Mucosa of descending colon (tissue), 3 donors: ENCODE data around the gene CSRP3. TPM values are rescaled to one million over a fixed set of nuclear protein-coding genes. Genes with fewer than 3 reads are reported as not detected.

ENCODE experiments used
- ATAC-seq: fragments of 200-7000 bp; cut with Tn5 transposase; one replicate; pipeline ENCODE4 v1.9.1; 2020; ENCODE audit warnings: mild to moderate bottlenecking, moderate library complexity
- DNase-seq, 3 donors: peaks; one replicate each; pipeline ENCODE4 v3.0.0-alpha.2; 2020
- H3K36me3 ChIP-seq: fragments of 200-600 bp; one replicate; pipeline ENCODE4 v1.8.0; 2021; ENCODE audit warnings: low read depth, mild to moderate bottlenecking
- H3K4me1 ChIP-seq: fragments of 200-600 bp; one replicate; pipeline ENCODE4 v1.8.0; 2021; ENCODE audit warnings: low read depth, mild to moderate bottlenecking
- H3K4me3 ChIP-seq: fragments of 200-600 bp; one replicate; pipeline ENCODE4 v1.8.0; 2021; ENCODE audit warnings: mild to moderate bottlenecking
- H3K9me3 ChIP-seq: fragments of 200-600 bp; one replicate; pipeline ENCODE4 v1.8.0; 2021; ENCODE audit warnings: mild to moderate bottlenecking
- intact Hi-C, 2 donors: fragments of 100-400 bp; cut with DNase I in 1 of 2; cut with micrococcal nuclease in 1 of 2; formaldehyde crosslinking; loops; one replicate each; pipeline versions ENCODE4 v1.11.0 to v1.11.1; 2022; cut with DNase I, micrococcal nuclease
- total RNA-seq, 3 donors: library from RNA; stranded (reverse); fragmentation: NEBNext Ultra II Directional in 2 of 3; extraction: Animal tissue kit (Norgen Biotek cat#: 25700) in 2 of 3; gene quantifications; one replicate each; pipeline versions ENCODE4 v1.2.1 to v1.2.4, GENCODE V29; 2021 to 2023
- TF ChIP-seq, protein P1 (sequence below): fragments of 200-600 bp; IDR thresholded peaks from one replicate; pipeline ENCODE4 v1.8.0; 2022; ENCODE audit warnings: antibody characterized with exemption, mild to moderate bottlenecking
- donor health status: DM: no; HTN: no; CAD: no; lungs with moderate emphysema.
- donor health status: DM: no; HTN: no; CAD: no.
- donor health status: DM: no; HTN: yes; CAD: no.

The CSRP3 gene
- total RNA-seq, 3 donors from 2014 or later = 0.94 TPM; not detected in 2

DNA sequence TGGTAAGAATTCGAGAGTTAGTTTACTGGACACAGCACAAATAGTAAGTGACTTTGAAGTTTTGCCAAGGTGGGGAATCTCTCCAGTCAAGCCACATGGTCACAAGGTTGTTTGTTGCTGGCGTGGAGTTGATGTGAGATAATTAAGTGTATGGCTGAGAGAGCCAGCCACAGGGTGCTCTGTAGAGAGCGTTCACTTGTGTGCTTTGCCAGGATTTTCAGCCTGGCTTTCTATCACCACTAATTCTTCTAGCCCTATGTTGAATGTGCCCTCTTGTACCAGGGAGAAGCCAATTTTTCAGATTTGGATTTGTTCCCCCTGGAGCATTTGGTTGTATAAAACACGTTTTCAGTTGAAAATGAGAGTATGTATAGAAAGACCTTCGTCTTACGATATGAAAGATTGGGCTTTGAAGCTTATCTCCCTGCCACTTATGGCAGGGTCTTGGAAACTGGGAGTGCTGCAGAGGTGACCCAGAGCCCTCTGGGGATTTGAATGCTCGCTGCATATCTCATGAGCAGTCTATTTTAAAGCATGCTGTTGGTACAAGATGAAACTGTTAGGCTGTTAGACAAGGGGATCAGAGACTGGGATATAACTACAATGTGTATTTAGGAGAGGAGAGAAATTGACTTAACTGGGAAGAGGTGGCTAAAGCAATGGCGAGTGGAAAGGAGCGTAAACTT is 28.6 kb downstream of the CSRP3 start:
- no peak for DNase-seq
- intact Hi-C loops = no loop called here
- Histone ChIP-seq H3K9me3 (no peaks in the 10 kb centered on the region), H3K4me1 (no peaks in the 10 kb centered on the region), H3K36me3 (no peaks in the 10 kb centered on the region), H3K4me3 (no peak overlapping the region)
- no peak for ATAC-seq
- TF ChIP-seq, protein P1, sequence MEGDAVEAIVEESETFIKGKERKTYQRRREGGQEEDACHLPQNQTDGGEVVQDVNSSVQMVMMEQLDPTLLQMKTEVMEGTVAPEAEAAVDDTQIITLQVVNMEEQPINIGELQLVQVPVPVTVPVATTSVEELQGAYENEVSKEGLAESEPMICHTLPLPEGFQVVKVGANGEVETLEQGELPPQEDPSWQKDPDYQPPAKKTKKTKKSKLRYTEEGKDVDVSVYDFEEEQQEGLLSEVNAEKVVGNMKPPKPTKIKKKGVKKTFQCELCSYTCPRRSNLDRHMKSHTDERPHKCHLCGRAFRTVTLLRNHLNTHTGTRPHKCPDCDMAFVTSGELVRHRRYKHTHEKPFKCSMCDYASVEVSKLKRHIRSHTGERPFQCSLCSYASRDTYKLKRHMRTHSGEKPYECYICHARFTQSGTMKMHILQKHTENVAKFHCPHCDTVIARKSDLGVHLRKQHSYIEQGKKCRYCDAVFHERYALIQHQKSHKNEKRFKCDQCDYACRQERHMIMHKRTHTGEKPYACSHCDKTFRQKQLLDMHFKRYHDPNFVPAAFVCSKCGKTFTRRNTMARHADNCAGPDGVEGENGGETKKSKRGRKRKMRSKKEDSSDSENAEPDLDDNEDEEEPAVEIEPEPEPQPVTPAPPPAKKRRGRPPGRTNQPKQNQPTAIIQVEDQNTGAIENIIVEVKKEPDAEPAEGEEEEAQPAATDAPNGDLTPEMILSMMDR = no peak

- peaks cover 7% of the 10 kb centered on the region for H3K36me3 ChIP-seq
- no peak overlapping the region for H3K4me3 ChIP-seq
- intact Hi-C loops = no loop called here
- no peaks in the 10 kb centered on the region for H3K4me1 ChIP-seq
- DNase-seq (no peak), ATAC-seq (no peak)
- TF ChIP-seq, protein P1 = no peak
- no peaks in the 10 kb centered on the region for H3K9me3 ChIP-seq
Observed at GRCh38 chr11:19168090-19168489, 33.7 kb downstream of the CSRP3 start.

DNA sequence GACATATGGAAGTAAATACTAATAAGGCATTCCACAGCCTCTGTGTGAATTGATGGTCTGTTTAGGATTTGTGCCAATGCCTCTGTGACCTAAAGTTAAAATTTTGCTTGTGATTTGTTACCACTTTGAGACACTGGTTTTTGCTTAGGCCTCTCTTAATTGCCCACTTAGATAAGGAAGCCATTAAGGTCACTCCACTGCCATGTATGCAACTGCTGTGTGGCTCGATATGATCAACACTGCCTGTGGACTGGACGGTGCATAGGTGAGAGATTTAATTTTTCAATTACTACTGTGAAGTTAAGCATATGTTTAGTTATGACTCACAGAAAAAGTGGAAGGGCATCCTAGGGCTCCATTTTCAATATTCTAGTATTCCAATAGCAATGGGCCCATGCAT is 36.9 kb downstream of the CSRP3 start:
- DNase-seq (no peak), ATAC-seq (no peak)
- Histone ChIP-seq H3K9me3 (no peaks in the 10 kb centered on the region), H3K4me3 (no peak overlapping the region), H3K4me1 (no peaks in the 10 kb centered on the region), H3K36me3 (peaks cover 7% of the 10 kb centered on the region)
- TF ChIP-seq, protein P1 = no peak
- intact Hi-C loops = no loop called here

GRCh38 chr11:19164230-19164855 is 37.4 kb downstream of the CSRP3 start:
- Histone ChIP-seq H3K36me3 (peaks cover 7% of the 10 kb centered on the region), H3K4me1 (no peaks in the 10 kb centered on the region), H3K9me3 (no peaks in the 10 kb centered on the region), H3K4me3 (no peak overlapping the region)
- TF ChIP-seq, protein P1 = no peak
- intact Hi-C loops = no loop called here
- DNase-seq (no peak), ATAC-seq (no peak)

DNA sequence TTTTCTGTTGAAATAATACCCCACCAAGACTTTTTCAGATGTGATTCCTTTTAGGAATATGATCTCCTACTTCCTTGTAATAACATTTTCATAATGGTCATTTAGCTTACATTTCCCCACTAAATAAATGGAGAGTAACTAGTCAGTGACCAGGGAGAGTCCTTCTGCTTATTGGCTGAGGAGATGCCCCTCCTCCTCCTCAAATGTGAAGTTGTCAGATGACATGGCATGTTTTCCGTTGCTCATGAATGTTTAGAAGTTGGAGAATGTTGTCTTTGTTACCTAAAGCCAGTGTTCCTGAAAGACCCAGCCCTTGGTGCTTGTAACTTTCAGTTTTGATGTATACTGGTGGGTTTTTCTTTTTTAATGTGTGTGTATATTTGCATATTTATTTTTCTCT is 38.2 kb downstream of the CSRP3 start:
- TF ChIP-seq, protein P1 = no peak
- no peaks in the 10 kb centered on the region for H3K9me3 ChIP-seq
- no peak overlapping the region for H3K4me3 ChIP-seq
- no peaks in the 10 kb centered on the region for H3K4me1 ChIP-seq
- DNase-seq (no peak), ATAC-seq (no peak)
- intact Hi-C loops = no loop called here
- H3K36me3 ChIP-seq = peaks cover 7% of the 10 kb centered on the region
